Neural progenitor cell (in vitro differentiated cells): ENCODE measurements around the gene ZFTA.

Experiments used
- EZH2 ChIP-seq: fragments of 200-600 bp; sonication (generic); IDR thresholded peaks from 2 replicates; pipeline ENCODE4 v1.6.1; 2017; ENCODE audit warnings: antibody characterized with exemption, mild to moderate bottlenecking, moderate library complexity
- TF ChIP-seq, protein P1 (sequence below): fragments of 200-600 bp; sonication (generic); IDR thresholded peaks from 2 replicates; pipeline ENCODE4 v1.5.1; 2017; ENCODE audit warnings: antibody characterized with exemption, mild to moderate bottlenecking

DNA sequence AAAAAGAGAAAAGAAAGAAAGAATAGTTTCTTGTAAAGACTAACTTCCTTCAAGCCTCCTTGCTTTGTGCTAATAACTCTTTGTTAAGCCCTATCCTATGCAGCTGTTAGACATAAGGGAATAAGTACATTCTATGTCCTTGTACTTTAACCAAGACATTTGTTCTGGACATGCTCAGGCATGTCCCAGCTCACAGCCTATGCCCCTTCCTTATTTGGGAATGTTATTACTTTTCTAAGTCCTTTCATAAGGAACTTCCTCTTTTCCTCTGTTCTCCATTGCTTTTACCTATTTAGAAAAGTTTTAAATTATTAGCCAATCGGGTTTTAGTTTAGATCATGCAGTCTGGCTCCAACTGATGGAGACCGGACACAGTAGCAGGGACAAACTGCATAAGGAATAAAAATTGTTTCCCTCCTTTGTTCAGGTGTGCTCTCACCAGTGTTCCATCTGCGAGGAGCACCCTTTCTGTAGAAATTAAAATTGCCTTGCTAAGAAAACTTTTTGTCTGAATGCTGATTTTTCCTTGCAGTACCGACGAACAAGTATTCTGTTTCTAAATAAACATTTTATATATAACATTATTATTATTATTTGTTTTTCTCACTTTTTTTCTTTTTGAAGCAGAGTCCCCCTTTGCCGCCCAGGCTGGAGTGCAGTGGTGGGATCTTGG is 23.1 kb upstream of the ZFTA start:
- TF ChIP-seq, protein P1, sequence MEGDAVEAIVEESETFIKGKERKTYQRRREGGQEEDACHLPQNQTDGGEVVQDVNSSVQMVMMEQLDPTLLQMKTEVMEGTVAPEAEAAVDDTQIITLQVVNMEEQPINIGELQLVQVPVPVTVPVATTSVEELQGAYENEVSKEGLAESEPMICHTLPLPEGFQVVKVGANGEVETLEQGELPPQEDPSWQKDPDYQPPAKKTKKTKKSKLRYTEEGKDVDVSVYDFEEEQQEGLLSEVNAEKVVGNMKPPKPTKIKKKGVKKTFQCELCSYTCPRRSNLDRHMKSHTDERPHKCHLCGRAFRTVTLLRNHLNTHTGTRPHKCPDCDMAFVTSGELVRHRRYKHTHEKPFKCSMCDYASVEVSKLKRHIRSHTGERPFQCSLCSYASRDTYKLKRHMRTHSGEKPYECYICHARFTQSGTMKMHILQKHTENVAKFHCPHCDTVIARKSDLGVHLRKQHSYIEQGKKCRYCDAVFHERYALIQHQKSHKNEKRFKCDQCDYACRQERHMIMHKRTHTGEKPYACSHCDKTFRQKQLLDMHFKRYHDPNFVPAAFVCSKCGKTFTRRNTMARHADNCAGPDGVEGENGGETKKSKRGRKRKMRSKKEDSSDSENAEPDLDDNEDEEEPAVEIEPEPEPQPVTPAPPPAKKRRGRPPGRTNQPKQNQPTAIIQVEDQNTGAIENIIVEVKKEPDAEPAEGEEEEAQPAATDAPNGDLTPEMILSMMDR: no peak
- no peak for TF ChIP-seq EZH2
